NCI-H1436 treated with DMSO at 0.1 percent for 48 hours (cell line): ENCODE measurements around the gene CD3G.
"Not testable (repeated sequence)": the region's sequence is repeated elsewhere in the genome, so short reads cannot be mapped to it uniquely, and the experiment has no call there.

Source experiments
- DNase-seq: peaks from one replicate; lab custom pipeline; 2025; lab: John Stamatoyannopoulos, UW

CD3G gene

DNA sequence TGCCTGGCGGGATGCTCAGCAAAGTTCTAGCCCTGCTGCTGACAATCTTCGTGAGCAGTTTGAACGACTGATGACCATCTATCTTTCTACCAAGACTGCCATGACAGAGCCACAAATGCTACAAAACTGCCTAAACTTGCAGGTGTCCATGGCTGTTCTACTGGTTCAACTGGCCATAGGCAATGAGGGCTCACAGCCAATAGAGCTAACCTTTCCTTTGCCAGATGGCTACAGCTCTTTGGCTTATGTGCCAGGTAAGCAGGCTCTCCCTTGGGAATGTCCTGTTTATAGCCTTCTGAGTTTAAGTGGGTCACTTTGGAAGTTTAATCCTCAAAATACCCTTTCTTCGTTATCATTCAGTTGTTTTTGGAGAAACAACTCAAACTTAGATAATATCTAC, 35.4 kb downstream of the CD3G start:
- no peak for DNase-seq

DNA sequence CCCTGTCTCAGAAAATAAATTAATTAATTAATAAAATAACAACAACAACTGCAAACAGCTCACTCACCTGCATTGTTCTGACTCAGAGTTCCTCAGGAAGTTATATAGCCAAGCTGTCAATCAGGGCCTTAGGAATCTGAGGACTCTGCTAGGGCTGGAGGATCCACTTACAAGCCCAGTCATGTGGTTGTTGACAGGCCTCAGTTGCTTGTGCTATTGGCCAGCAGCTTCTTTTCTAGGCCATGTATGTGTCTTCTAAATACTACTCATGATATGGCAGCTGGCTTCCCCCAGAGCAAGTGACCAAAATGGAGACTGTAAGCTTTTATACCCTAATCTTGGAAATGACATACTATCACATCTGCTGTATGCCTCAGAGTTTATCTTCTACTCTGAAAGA, 36.4 kb downstream of the CD3G start:
- DNase-seq: no peak

- DNase-seq: no peak
Measured at GRCh38 chr11:118382954-118383353, 38.8 kb downstream of the CD3G start.

DNA sequence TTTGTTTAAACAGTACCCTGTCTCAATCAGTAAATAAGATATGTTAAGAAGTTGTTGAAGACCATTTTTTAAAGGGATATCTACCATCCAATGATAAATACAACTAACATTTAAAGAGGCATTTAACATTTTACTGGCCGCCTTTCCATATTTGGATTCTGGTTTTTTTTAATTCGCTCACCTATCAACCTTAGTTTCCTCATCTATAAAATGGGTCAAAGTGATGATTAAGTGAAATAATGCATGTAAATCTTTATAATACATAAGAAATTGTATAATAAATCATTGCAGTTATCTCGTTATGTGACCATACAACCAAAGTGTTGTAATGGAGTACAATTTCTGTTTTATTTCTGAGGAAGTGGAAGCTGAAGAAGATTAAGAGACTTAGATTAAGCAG, 39.5 kb downstream of the CD3G start:
- no peak for DNase-seq

DNA sequence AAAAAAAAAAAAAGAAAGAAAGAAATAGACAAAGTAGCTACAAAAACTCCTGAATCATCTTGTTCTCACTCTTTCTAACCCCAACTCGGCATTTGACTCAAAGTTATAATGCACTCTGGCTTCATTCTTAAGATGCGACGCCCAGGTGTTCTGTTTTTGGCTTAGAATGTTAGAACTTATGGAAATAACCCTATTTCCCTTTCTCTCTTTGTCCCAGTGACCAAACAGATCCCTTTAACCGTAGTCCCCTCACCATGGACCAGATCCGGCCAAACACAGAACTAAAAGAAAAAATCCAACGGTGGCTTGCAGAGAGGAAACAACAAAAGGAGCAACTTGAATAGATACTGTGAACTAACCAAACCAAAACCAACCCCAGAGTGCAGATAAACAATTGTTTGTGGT, 52.0 kb downstream of the CD3G start:
- DNase-seq: no peak

DNA sequence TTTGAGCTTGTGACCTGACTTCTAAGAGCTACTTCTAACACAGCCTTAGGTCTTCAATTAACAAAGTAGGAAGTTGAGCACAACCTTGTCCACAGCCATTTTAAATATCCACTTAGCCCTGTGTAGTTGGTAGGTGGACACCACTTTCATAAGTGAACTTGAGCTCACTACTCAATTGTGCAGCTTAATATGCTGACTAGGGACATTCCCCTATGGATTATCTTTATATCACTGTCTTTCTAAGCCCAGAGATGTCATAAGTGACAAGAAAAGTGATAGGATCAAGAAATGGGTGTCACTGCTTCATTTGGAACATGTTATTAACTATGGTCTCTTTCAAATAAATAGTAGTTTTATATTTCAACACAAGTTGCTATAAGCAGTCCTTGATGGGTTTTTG, 53.3 kb downstream of the CD3G start:
- DNase-seq: no peak

GRCh38 chr11:118398791-118399559, 54.8 kb downstream of the CD3G start:
- DNase-seq: no peak

- DNase-seq: peak; percentile 65
Measured at GRCh38 chr11:118401151-118401879, 57.2 kb downstream of the CD3G start, which contains the start of gene ATP5MG. TSS of gene ATP5MG (plus strand) at chr11:118401606. CDS start at chr11:118401666, 60 bp downstream.

- DNase-seq: no peak
Measured at GRCh38 chr11:118401880-118402590, 57.9 kb downstream of the CD3G start.

- not testable (repeated sequence) for DNase-seq
Measured at GRCh38 chr11:118402594-118402993, 58.5 kb downstream of the CD3G start.
